ENCODE data around the gene USP43.

DNA sequence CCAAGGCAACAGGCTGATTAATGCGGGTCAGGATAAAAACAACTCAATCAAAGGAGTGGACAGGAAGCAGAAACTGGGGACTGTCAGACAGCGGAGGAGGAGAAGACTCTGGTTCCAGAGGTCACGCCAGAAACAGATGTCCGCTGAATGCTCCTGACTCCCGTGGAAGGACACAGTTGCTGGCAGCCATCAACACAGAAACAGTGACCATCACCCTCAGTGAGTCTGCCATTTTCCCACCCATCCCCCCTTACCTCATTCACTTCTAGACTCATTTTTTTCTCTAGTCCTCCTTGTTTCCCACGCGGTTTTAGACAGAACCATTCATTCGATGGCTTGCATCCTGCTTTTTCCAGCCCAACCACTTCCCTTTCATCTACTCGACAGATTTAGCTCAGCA is 105.2 kb downstream of the USP43 start:
- TF ChIP-seq POLR2AphosphoS5 (IDR thresholded peaks at IDR 0.05; ENCODE audit: low read depth, low read length), result no peak
- no peak for TF ChIP-seq POLR2A (IDR thresholded peaks at IDR 0.05; ENCODE audit: low read depth, low read length)

Data from GM12892 (cell line).